T-helper 1 cell (primary cell): ENCODE results near the gene TM4SF18.

Experiments used
- DNase-seq, 5 donors: peaks; one replicate each; pipeline ENCODE4 v3.0.0-alpha.2; 2012 to 2020

The TM4SF18 gene

GRCh38 chr3:149280671-149281349 is 52.6 kb downstream of the TM4SF18 start:
- DNase-seq = no peak

GRCh38 chr3:149278911-149279310 is 54.5 kb downstream of the TM4SF18 start:
- no peak for DNase-seq

- DNase-seq = peak in 1 of 5 donors; percentile 62
Observed at GRCh38 chr3:149277331-149277813, 56.1 kb downstream of the TM4SF18 start.

- no peak for DNase-seq
Observed at GRCh38 chr3:149276619-149277018, 56.8 kb downstream of the TM4SF18 start.

GRCh38 chr3:149274220-149274619 is 59.2 kb downstream of the TM4SF18 start:
- DNase-seq = no peak

- peak in 2 of 5 donors; percentile 9 to 63 for DNase-seq
Observed at GRCh38 chr3:149273096-149273751, 60.2 kb downstream of the TM4SF18 start.

DNA sequence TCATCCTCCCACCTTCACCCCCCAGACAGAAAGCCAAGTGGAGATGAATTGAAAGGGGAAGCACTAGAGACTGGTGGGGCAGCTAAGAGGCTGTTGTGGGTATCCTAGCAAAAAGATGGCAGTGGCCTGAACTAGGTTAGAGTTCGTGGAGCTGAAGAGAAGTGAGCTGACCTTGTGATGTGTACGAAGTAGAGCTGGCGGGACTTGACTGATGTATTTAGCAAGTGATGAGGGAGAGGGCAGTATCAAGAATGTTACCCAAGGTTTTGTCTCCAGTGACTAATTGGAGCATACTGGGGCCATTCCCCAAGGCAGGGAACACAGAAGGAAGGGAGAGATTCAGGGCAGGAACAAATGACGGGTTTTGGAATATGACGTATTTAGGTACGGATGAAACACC is 61.8 kb downstream of the TM4SF18 start:
- no peak for DNase-seq

DNA sequence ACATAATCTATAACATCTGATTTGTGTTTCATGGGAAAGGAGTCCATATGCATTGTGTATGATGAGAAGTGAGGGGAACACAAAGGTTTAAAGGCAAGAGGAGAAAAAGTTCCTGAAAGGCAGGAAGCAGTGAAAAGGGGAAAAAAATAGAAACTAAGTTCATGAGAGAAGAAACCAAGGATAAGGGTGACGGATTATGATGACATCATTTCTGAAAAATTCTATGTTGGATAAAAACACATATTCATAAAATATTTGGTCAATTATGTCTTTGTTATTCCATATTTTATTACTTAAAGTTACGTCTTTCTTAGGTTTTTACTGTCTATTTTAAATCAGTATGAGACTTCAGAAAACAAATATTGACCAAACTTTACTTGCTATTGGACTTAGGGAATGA is 63.3 kb downstream of the TM4SF18 start:
- DNase-seq = no peak

DNA sequence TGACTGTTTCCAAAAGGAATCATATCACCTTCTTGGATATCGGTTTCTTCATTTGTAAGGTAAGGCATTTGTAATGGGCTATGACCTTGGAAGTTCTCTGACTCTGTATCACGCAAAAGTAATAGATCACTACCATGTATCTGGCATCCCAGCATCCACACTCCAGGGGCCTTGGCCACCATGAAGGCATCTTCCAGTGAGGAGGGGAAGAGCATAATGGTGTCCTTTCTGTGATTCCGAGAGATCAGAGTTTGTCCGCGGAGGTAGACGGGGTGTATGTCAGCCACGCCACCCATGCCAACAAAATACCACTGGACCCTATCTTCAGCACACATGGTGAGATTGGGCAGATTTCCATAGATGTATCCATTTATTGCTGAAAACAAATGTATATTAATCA is 63.7 kb downstream of the TM4SF18 start:
- no peak for DNase-seq
